BJ (cell line): ENCODE data around the gene GNPTAB. TPM values are rescaled to one million over a fixed set of nuclear protein-coding genes. Genes with fewer than 3 reads are reported as not detected.

Experiments
- CTCF ChIA-PET: fragments of 350-600 bp; formaldehyde crosslinking; extraction: SDS; loops from one replicate; lab custom pipeline; 2021; ENCODE audit warnings: antibody characterized with exemption, inconsistent platforms; lab: Yijun Ruan, JAX
- POLR2A ChIA-PET: fragments of 300-600 bp; sonication (Branson Sonifier 250); formaldehyde crosslinking; extraction: SDS; loops from one replicate; lab custom pipeline; 2021; ENCODE audit warnings: antibody characterized with exemption; lab: Charles Lee
- DNase-seq: peaks from one replicate; pipeline ENCODE4 v3.0.0-alpha.2; 2011; ENCODE audit warnings: low read depth
- H3K27me3 ChIP-seq: 2 replicates; pipeline ENCODE4 v1.6.0; 2011; ENCODE audit warnings: low read length; ENCODE audit not compliant: control insufficient read depth, insufficient read depth
- H3K36me3 ChIP-seq: 2 replicates; pipeline ENCODE4 v1.5.1; 2011; ENCODE audit warnings: low read length; ENCODE audit not compliant: control insufficient read depth, insufficient read depth
- H3K4me3 ChIP-seq: 2 replicates; pipeline ENCODE4 v1.5.1; 2011; ENCODE audit warnings: low read depth, mild to moderate bottlenecking, control low read depth, low read length
- polyA plus RNA-seq: library from polyadenylated mRNA; depleted of rRNA; stranded (reverse); fragments of >200 nt; gene quantifications from 2 replicates; pipeline ENCODE4 v1.2.3, GENCODE V29; 2011
- TF ChIP-seq, protein P1 (sequence below): IDR thresholded peaks from 2 replicates; pipeline ENCODE4 v1.5.1; 2011; ENCODE audit warnings: low read depth, mild to moderate bottlenecking, control low read depth, inconsistent platforms, low read length, moderate library complexity; ENCODE audit not compliant: insufficient read depth

GNPTAB gene
- polyA plus RNA-seq, 1 experiment = 20.5 TPM

DNA sequence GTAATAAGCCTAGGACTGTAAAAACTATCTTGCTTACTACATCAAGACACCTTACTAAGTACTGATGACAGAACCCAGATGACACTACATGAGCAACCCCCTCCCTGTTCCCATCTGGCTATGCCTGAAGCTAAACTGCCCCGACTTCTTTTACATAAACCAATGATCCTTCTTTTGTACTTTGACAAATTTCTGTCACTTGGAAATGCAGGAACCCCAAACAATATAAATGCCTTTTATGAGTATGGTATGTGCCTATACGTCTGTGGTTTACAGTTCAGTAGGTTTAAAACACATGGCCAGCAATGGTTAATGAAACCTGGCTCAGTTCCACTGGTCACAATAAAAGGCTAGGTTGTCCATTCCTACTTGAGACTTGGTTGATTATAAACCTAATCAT, 97.6 kb downstream of the GNPTAB start:
- POLR2A ChIA-PET = no interaction called here
- Histone ChIP-seq H3K27me3 (no peaks in the 10 kb centered on the region), H3K4me3 (no peak overlapping the region), H3K36me3 (no peaks in the 10 kb centered on the region)
- DNase-seq = no peak
- CTCF ChIA-PET = interaction anchor here (0.6 to 1.2 kb wide), 2 partner anchors 18 to 70 kb away, joined by 3 to 6 read pairs; no protein-coding TSS in a partner anchor
- TF ChIP-seq, protein P1, sequence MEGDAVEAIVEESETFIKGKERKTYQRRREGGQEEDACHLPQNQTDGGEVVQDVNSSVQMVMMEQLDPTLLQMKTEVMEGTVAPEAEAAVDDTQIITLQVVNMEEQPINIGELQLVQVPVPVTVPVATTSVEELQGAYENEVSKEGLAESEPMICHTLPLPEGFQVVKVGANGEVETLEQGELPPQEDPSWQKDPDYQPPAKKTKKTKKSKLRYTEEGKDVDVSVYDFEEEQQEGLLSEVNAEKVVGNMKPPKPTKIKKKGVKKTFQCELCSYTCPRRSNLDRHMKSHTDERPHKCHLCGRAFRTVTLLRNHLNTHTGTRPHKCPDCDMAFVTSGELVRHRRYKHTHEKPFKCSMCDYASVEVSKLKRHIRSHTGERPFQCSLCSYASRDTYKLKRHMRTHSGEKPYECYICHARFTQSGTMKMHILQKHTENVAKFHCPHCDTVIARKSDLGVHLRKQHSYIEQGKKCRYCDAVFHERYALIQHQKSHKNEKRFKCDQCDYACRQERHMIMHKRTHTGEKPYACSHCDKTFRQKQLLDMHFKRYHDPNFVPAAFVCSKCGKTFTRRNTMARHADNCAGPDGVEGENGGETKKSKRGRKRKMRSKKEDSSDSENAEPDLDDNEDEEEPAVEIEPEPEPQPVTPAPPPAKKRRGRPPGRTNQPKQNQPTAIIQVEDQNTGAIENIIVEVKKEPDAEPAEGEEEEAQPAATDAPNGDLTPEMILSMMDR = no peak

DNA sequence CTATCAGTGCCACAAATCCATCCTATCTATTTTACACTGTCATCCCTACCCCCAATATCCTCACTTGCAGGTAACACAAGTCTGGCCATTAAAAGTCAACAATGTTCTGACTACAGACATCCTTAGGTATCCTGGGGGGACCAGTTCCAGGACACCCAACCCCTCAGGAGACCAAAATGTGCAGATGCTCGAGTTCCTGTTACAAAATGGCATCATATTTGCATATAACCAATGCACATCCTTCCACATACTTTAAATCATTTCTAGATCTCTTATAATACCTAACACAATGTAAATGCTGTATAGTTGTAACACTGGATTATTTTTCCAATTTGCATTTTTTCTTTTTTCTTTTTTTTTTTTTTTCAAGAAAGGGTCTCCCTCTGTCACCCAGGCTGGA, 98.4 kb downstream of the GNPTAB start:
- H3K4me3 ChIP-seq = no peak overlapping the region
- no peaks in the 10 kb centered on the region for H3K36me3 ChIP-seq
- ChIA-PET CTCF (interaction anchor here (1.0 kb wide), 1 partner anchor 108 kb away, joined by 3 read pairs; no protein-coding TSS in a partner anchor), POLR2A (no interaction called here)
- TF ChIP-seq, protein P1 = no peak
- no peaks in the 10 kb centered on the region for H3K27me3 ChIP-seq
- DNase-seq = no peak

DNA sequence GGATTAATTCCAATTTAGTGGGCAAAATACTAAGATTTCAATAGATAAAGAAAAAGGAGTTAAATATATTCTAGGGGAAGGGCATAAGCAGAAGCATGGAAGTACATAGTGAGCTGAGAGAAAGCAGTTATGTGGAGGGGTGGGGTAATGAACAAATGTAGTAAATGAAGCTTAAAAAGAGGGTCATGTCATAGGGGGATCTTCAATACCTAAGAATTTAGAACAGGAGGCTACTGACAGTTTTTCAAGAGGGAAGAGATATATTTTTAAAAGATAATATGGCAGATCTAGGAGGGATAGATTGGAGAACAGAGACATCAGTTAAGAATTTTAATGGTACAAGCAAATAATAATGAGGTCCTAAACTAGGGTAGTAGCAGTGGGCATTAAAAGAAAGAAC, 100.9 kb downstream of the GNPTAB start:
- no peak for DNase-seq
- ChIA-PET POLR2A (no interaction called here), CTCF (no interaction called here)
- no peaks in the 10 kb centered on the region for H3K36me3 ChIP-seq
- no peaks in the 10 kb centered on the region for H3K27me3 ChIP-seq
- TF ChIP-seq, protein P1 = no peak
- H3K4me3 ChIP-seq = no peak overlapping the region

DNA sequence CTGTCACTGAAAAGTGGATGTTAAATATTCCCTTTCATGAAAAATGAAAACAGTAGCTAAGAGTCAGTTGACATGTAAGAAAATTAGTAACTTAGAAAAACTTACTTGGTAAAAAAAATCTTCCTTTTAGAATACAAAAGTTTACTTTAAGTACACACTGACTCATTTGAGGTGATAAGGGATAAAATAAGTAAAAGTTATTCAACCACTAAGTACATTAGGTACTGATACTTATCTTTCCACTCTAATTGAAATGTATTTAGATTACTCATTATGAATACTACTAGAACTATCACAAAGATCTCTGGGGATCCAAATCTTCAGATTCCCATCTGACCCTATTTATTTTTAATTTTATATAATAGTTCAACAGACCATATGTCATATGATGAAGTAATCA, 103.7 kb downstream of the GNPTAB start:
- H3K36me3 ChIP-seq = no peaks in the 10 kb centered on the region
- H3K4me3 ChIP-seq = no peak overlapping the region
- CTCF ChIA-PET = no interaction called here
- POLR2A ChIA-PET = no interaction called here
- TF ChIP-seq, protein P1 = no peak
- no peak for DNase-seq
- H3K27me3 ChIP-seq = no peaks in the 10 kb centered on the region

DNA sequence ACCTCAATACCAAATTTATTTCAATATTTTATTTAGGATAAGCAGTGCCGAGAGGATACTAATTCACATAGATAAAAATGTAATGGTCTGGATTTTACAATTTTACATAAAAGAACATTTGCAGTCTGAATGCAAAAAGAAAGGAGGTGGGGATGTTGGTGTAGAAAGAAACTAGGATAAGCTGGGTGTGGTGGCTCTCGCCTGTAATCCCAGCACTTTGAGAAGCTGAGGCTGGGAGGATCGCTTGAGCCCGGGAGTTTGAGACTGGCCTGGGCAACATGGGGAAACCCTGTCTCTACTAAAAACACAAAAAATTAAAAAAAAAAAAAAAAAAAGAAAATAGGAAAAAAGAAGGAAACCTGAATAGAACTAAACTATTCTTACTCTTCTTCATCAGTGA, 108.4 kb downstream of the GNPTAB start:
- no peaks in the 10 kb centered on the region for H3K27me3 ChIP-seq
- DNase-seq = no peak
- TF ChIP-seq, protein P1 = no peak
- no peaks in the 10 kb centered on the region for H3K36me3 ChIP-seq
- POLR2A ChIA-PET = no interaction called here
- no peak overlapping the region for H3K4me3 ChIP-seq
- CTCF ChIA-PET = interaction anchor here (0.9 kb wide), 1 partner anchor 13 kb away, joined by 3 read pairs; no protein-coding TSS in a partner anchor
